Neural cell (in vitro differentiated cells): ENCODE results near the gene GSN.

ENCODE experiments used
- CTCF ChIP-seq: fragments of 450-650 bp; IDR thresholded peaks from 2 replicates; pipeline ENCODE4 v1.5.1; 2014; ENCODE audit warnings: antibody characterized with exemption, mild to moderate bottlenecking, moderate library complexity; ENCODE audit not compliant: poor library complexity, severe bottlenecking
- EP300 ChIP-seq: fragments of 450-650 bp; conservative IDR thresholded peaks from 2 replicates; pipeline ENCODE4 v1.6.1; 2014; ENCODE audit warnings: antibody characterized with exemption, mild to moderate bottlenecking, moderate library complexity; ENCODE audit not compliant: poor library complexity, severe bottlenecking

GRCh38 chr9:121301881-121302286, 33.9 kb downstream of the GSN start:
- TF ChIP-seq CTCF: no peak
- no peak for TF ChIP-seq EP300
